CD4-positive, alpha-beta T cell treated with Interleukin-6 for 4 hours (primary cell): Measurements from ENCODE around the gene ARHGAP22.

Source experiments
- DNase-seq: peaks from one replicate; pipeline ENCODE4 v3.0.0-alpha.2; 2020; ENCODE audit warnings: mixed read lengths

The ARHGAP22 gene

GRCh38 chr10:48474765-48475365 is 130.0 kb downstream of the ARHGAP22 start:
- no peak for DNase-seq

- DNase-seq: no peak
Observed at GRCh38 chr10:48473704-48474103, 131.2 kb downstream of the ARHGAP22 start.

GRCh38 chr10:48472501-48473069 is 132.3 kb downstream of the ARHGAP22 start:
- no peak for DNase-seq

GRCh38 chr10:48470893-48471805 is 133.7 kb downstream of the ARHGAP22 start:
- DNase-seq: no peak

- DNase-seq: no peak
Observed at GRCh38 chr10:48470115-48470892, 134.6 kb downstream of the ARHGAP22 start.

- no peak for DNase-seq
Observed at GRCh38 chr10:48469516-48470020, 135.3 kb downstream of the ARHGAP22 start.

- DNase-seq: no peak
Observed at GRCh38 chr10:48468866-48469511, 135.9 kb downstream of the ARHGAP22 start.

- no peak for DNase-seq
Observed at GRCh38 chr10:48468130-48468790, 136.6 kb downstream of the ARHGAP22 start.

- no peak for DNase-seq
Observed at GRCh38 chr10:48467669-48468068, 137.2 kb downstream of the ARHGAP22 start.

GRCh38 chr10:48466611-48467240 is 138.1 kb downstream of the ARHGAP22 start:
- DNase-seq: no peak

GRCh38 chr10:48465860-48466521 is 138.9 kb downstream of the ARHGAP22 start:
- DNase-seq: no peak

- no peak for DNase-seq
Observed at GRCh38 chr10:48464871-48465736, 139.8 kb downstream of the ARHGAP22 start.

- no peak for DNase-seq
Observed at GRCh38 chr10:48464121-48464870, 140.6 kb downstream of the ARHGAP22 start.

GRCh38 chr10:48463318-48464003 is 141.4 kb downstream of the ARHGAP22 start:
- no peak for DNase-seq

- no peak for DNase-seq
Observed at GRCh38 chr10:48462482-48463020, 142.3 kb downstream of the ARHGAP22 start.

- DNase-seq: no peak
Observed at GRCh38 chr10:48461623-48462481, 143.0 kb downstream of the ARHGAP22 start.

- no peak for DNase-seq
Observed at GRCh38 chr10:48460182-48460581, 144.7 kb downstream of the ARHGAP22 start.
